ENCODE measurements around the gene SRGAP1. TPM values are rescaled to one million over a fixed set of nuclear protein-coding genes. Genes with fewer than 3 reads are reported as not detected.

SRGAP1 gene
- total RNA-seq, 6 donors from 2014 or later = 4.7 to 36.7 (median 14.0) TPM

DNA sequence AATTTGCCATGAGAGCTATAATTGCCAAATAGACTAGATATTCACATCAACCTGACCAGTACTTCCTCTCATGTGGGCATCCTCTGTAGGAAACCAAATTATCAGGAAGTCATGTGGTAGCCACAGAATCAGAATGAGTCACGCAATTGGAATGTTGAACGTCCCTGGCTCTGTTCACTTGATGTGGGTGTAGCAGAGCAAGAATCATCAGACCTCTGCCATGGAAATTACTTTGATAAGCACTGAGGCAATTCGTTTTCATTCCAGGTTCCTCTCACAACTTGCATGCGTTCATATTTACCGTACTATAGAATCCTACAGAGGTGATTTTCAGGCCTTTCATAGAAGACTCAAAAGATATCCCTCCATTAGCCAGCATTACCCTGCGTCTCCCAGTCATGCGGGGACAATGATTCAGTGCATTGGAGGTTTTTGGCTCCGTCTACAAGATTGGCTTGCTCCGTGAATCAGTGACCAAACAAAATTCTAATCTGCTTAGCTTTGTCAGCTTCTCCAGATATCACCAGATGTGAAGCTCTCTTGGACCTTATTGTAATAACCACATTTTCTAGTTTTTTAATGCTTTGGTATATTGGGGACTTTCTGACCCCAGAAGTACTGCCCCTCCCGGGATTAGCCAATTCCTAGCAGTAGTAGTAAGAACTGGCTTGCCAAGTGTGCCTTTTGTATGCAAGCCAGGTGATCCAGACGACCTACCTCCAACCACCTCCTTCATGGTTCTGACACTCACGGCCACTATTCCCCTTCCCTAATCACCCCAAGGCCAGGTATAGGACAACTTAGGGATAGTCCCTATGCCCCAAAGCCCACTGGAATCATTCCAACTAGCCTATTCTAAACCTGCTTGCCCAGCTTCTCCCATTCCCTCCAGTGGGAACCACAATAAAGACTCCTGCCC is 244.2 kb downstream of the SRGAP1 start:
- H3K4me3 ChIP-seq = peak overlapping the region in 1 of 4 donors; percentile 9
- no peaks in the 10 kb centered on the region for H3K36me3 ChIP-seq
- peak in 1 of 2 donors; percentile 79 for DNase-seq
- H3K9me3 ChIP-seq = no peaks in the 10 kb centered on the region
- peaks cover 21 to 36% (median 29%) of the 10 kb centered on the region in 4 donors for H3K4me1 ChIP-seq
- TF ChIP-seq POLR2A (IDR thresholded peaks at IDR 0.05) = no peak
- TF ChIP-seq POLR2AphosphoS5 (IDR thresholded peaks at IDR 0.05) = peak; percentile 61 to 71
- peak in 3 of 4 donors; percentile 34 to 76 (median 66) for TF ChIP-seq EP300 (IDR thresholded peaks at IDR 0.05)
- no peak for TF ChIP-seq CTCF (IDR thresholded peaks at IDR 0.05)
- 45 to 47% methylated on average over 12 of the region's 12 CpGs for WGBS, 2 donors
- peak overlapping the region; percentile 75 to 79 (median 78) for H3K27ac ChIP-seq
- ATAC-seq (ENCODE audit: low FRiP score in 2 of 2) = peak; percentile 95
- H3K27me3 ChIP-seq = no peaks in the 10 kb centered on the region

GRCh38 chr12:64090047-64090446 is 245.5 kb downstream of the SRGAP1 start:
- ATAC-seq (ENCODE audit: low FRiP score in 2 of 2) (no peak), DNase-seq (no peak)
- Histone ChIP-seq H3K9me3 (no peaks in the 10 kb centered on the region), H3K36me3 (no peaks in the 10 kb centered on the region), H3K4me1 (peaks cover 21 to 36% (median 29%) of the 10 kb centered on the region in 4 donors), H3K4me3 (no peak overlapping the region), H3K27me3 (no peaks in the 10 kb centered on the region), H3K27ac (peak overlapping the region; percentile 75 to 79 (median 78))
- WGBS, 2 donors = 55 to 70% methylated on average over 1 of the region's 1 CpG
- TF ChIP-seq CTCF (IDR thresholded peaks at IDR 0.05) (no peak), EP300 (IDR thresholded peaks at IDR 0.05) (no peak), POLR2A (IDR thresholded peaks at IDR 0.05) (no peak), POLR2AphosphoS5 (IDR thresholded peaks at IDR 0.05) (no peak)

- peaks cover 21 to 36% (median 29%) of the 10 kb centered on the region in 4 donors for H3K4me1 ChIP-seq
- DNase-seq (no peak), ATAC-seq (ENCODE audit: low FRiP score in 2 of 2) (no peak)
- no peaks in the 10 kb centered on the region for H3K36me3 ChIP-seq
- TF ChIP-seq EP300 (IDR thresholded peaks at IDR 0.05) = no peak
- TF ChIP-seq POLR2AphosphoS5 (IDR thresholded peaks at IDR 0.05) = no peak
- no peak for TF ChIP-seq POLR2A (IDR thresholded peaks at IDR 0.05)
- no peak for TF ChIP-seq CTCF (IDR thresholded peaks at IDR 0.05)
- 67 to 78% methylated on average over 4 of the region's 4 CpGs for WGBS, 2 donors
- H3K27ac ChIP-seq = peak overlapping the region; percentile 39 to 77 (median 62)
- no peak overlapping the region for H3K4me3 ChIP-seq
- no peaks in the 10 kb centered on the region for H3K9me3 ChIP-seq
- H3K27me3 ChIP-seq = no peaks in the 10 kb centered on the region
Measured at GRCh38 chr12:64091186-64091585, 246.7 kb downstream of the SRGAP1 start.

- Histone ChIP-seq H3K27me3 (no peaks in the 10 kb centered on the region), H3K27ac (no peak overlapping the region), H3K9me3 (no peaks in the 10 kb centered on the region), H3K4me1 (peaks cover 21 to 33% (median 28%) of the 10 kb centered on the region in 4 donors), H3K36me3 (peaks cover 0 to 2% (median 0%) of the 10 kb centered on the region in 4 donors), H3K4me3 (no peak overlapping the region)
- 87 to 88% methylated on average over 4 of the region's 4 CpGs for WGBS, 2 donors
- DNase-seq = no peak
- ATAC-seq (ENCODE audit: low FRiP score in 2 of 2) = no peak
- TF ChIP-seq POLR2AphosphoS5 (IDR thresholded peaks at IDR 0.05) = no peak
- no peak for TF ChIP-seq POLR2A (IDR thresholded peaks at IDR 0.05)
- no peak for TF ChIP-seq CTCF (IDR thresholded peaks at IDR 0.05)
- TF ChIP-seq EP300 (IDR thresholded peaks at IDR 0.05) = no peak
Measured at GRCh38 chr12:64092507-64093196, 248.2 kb downstream of the SRGAP1 start.

Data from upper lobe of left lung (tissue), 6 donors.